CD4-positive, alpha-beta memory T cell (primary cell): ENCODE results near the gene PPP1R12B. TPM values are rescaled to one million over a fixed set of nuclear protein-coding genes. Genes with fewer than 3 reads are reported as not detected.

Experiments
- CTCF ChIA-PET: fragments of 350-600 bp; sonication (Branson Sonifier 250); formaldehyde crosslinking; loops from one replicate; lab custom pipeline; 2021; ENCODE audit warnings: inconsistent platforms; ENCODE audit not compliant: partially characterized antibody; lab: Charles Lee
- POLR2A ChIA-PET: fragments of 350-600 bp; sonication (Branson Sonifier 250); formaldehyde crosslinking; loops from one replicate; lab custom pipeline; 2021; ENCODE audit not compliant: partially characterized antibody; lab: Charles Lee
- DNase-seq, 5 donors: peaks; one replicate each; pipeline versions ENCODE4 v3.0.0 to v3.0.0-alpha.2; 2020 to 2022; ENCODE audit warnings: mixed read lengths in 1 of 5
- H3K27ac ChIP-seq: one replicate; pipeline ENCODE4 v1.7.0; 2013; ENCODE audit warnings: low read depth, low read length
- H3K27me3 ChIP-seq: 2 replicates; pipeline ENCODE4 v1.7.0; 2013; ENCODE audit warnings: mild to moderate bottlenecking, low read length, moderate library complexity; ENCODE audit not compliant: insufficient read depth
- H3K36me3 ChIP-seq: 2 replicates; pipeline ENCODE4 v1.7.0; 2013; ENCODE audit warnings: mild to moderate bottlenecking, low read length, moderate library complexity; ENCODE audit not compliant: insufficient read depth
- H3K4me1 ChIP-seq: 2 replicates; pipeline ENCODE4 v1.7.0; 2013; ENCODE audit warnings: mild to moderate bottlenecking, low read length, moderate library complexity; ENCODE audit not compliant: insufficient read depth
- H3K4me3 ChIP-seq, 2 donors: one replicate each; pipeline ENCODE4 v1.7.0; 2013; ENCODE audit warnings: low read length in 2 of 2, mild to moderate bottlenecking in 1 of 2
- H3K9me3 ChIP-seq, 2 donors: one replicate each; pipeline ENCODE4 v1.7.0; 2013; ENCODE audit warnings: low read length in 2 of 2, control low read depth in 1 of 2; ENCODE audit not compliant: control insufficient read depth in 1 of 2
- H3K27ac Mint-ChIP-seq, 7 donors: one replicate each; pipeline ENCODE4 v1.8.0; 2020 to 2021; ENCODE audit warnings: mixed read lengths in 7 of 7, mild to moderate bottlenecking in 6 of 7, inconsistent platforms in 3 of 7, moderate library complexity in 3 of 7
- H3K27me3 Mint-ChIP-seq, 2 donors: one replicate each; pipeline ENCODE4 v1.8.0; 2020 to 2021; ENCODE audit warnings: mixed read lengths in 2 of 2
- H3K36me3 Mint-ChIP-seq, 2 donors: one replicate each; pipeline ENCODE4 v1.8.0; 2020 to 2021; ENCODE audit warnings: mixed read lengths in 2 of 2, inconsistent platforms in 1 of 2, mild to moderate bottlenecking in 1 of 2
- H3K4me1 Mint-ChIP-seq, 4 donors: one replicate each; pipeline ENCODE4 v1.8.0; 2020 to 2021; ENCODE audit warnings: mixed read lengths in 4 of 4, mild to moderate bottlenecking in 1 of 4
- H3K4me3 Mint-ChIP-seq, 8 donors: one replicate each; pipeline ENCODE4 v1.8.0; 2020 to 2021; ENCODE audit warnings: mixed read lengths in 8 of 8, mild to moderate bottlenecking in 7 of 8, moderate library complexity in 6 of 8, inconsistent platforms in 3 of 8
- H3K9me3 Mint-ChIP-seq, 8 donors: one replicate each; pipeline ENCODE4 v1.8.0; 2020 to 2021; ENCODE audit warnings: mixed read lengths in 8 of 8, mild to moderate bottlenecking in 5 of 8, inconsistent platforms in 3 of 8, moderate library complexity in 1 of 8
- intact Hi-C: fragments of 100-400 bp; cut with micrococcal nuclease; formaldehyde crosslinking; loops from one replicate; pipeline ENCODE4 v1.15.1; 2023
- polyA plus RNA-seq, 2 donors: library from polyadenylated mRNA; unstranded; fragments of 300-500 nt; fragmentation: Illumina TruSeq; gene quantifications; one replicate each; pipeline ENCODE4 v1.2.3, GENCODE V29; 2021
- total RNA-seq, 2 experiments: library from RNA; stranded (reverse); gene quantifications; one replicate each; pipeline ENCODE4 v1.2.3, GENCODE V29; 2021

The PPP1R12B gene, protein sequence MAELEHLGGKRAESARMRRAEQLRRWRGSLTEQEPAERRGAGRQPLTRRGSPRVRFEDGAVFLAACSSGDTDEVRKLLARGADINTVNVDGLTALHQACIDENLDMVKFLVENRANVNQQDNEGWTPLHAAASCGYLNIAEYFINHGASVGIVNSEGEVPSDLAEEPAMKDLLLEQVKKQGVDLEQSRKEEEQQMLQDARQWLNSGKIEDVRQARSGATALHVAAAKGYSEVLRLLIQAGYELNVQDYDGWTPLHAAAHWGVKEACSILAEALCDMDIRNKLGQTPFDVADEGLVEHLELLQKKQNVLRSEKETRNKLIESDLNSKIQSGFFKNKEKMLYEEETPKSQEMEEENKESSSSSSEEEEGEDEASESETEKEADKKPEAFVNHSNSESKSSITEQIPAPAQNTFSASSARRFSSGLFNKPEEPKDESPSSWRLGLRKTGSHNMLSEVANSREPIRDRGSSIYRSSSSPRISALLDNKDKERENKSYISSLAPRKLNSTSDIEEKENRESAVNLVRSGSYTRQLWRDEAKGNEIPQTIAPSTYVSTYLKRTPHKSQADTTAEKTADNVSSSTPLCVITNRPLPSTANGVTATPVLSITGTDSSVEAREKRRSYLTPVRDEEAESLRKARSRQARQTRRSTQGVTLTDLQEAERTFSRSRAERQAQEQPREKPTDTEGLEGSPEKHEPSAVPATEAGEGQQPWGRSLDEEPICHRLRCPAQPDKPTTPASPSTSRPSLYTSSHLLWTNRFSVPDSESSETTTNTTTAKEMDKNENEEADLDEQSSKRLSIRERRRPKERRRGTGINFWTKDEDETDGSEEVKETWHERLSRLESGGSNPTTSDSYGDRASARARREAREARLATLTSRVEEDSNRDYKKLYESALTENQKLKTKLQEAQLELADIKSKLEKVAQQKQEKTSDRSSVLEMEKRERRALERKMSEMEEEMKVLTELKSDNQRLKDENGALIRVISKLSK
- total RNA-seq (10 to 100 TPM; 28.2 to 33.7 TPM), polyA plus RNA-seq (1 to 10 TPM; 1.9 to 5.9 TPM)

DNA sequence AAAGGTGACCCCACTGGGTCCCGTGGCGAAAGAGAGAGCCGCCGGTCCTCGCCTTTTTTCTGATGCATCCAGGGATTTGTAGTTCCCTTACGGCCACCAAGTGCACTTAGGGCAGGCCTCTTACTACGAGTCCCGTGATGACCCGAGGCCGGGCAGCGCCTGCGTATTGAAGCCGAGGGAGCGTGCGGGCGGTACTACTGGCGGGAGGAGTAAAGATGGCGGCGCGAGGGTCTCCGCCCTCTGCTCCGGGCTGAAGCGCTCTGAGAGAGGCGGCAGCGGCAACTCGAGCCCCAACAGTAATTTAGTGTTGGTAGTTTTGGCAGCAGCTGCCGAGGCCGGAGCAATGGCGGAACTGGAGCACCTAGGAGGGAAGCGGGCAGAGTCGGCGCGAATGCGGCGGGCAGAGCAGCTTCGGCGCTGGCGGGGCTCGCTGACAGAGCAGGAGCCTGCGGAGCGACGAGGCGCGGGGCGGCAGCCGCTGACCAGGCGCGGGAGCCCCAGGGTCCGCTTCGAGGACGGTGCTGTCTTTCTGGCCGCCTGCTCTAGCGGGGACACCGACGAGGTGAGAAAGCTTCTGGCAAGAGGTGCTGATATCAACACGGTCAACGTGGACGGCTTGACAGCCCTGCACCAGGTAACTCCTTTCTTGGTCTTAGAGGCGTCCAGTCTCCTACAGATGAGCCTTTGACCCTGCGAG is at the start of gene PPP1R12B:
TSS of gene PPP1R12B (plus strand) at position 191 of the 697 bp plus-strand sequence. CDS start at position 344, 153 bp downstream.
- H3K27me3 ChIP-seq = no peaks in the 10 kb centered on the region
- peaks cover 16 to 42% (median 30%) of the 10 kb centered on the region in 4 donors for H3K4me1 Mint-ChIP-seq
- peak within 1 kb of the TSS; percentile 84 to 97 (median 94) for H3K27ac Mint-ChIP-seq
- H3K36me3 Mint-ChIP-seq = peaks cover 0 to 10% of the 10 kb centered on the region in 2 donors
- H3K27me3 Mint-ChIP-seq = no peaks in the 10 kb centered on the region
- peak within 1 kb of the TSS; percentile 91 to 97 (median 92) for H3K4me3 Mint-ChIP-seq
- peak; percentile 93 to 98 (median 95) for DNase-seq
- H3K36me3 ChIP-seq = no peaks in the 10 kb centered on the region
- no peaks in the 10 kb centered on the region for H3K9me3 Mint-ChIP-seq
- POLR2A ChIA-PET = interaction anchor here (1.0 to 1.9 kb wide), 5 partner anchors 17 to 540 kb away, joined by 3 to 4 read pairs (median 4); partner anchors contain the start of gene PTPN7
- peaks cover 25% of the 10 kb centered on the region for H3K4me1 ChIP-seq
- peak within 1 kb of the TSS; percentile 82 for H3K27ac ChIP-seq
- intact Hi-C loops = loop anchor here (1.0 to 10.0 kb wide), 6 partner anchors 391 to 1516 kb away; partner anchors contain the start of genes SNRPE, TIMM17A, TMEM183A and ZBED6
- CTCF ChIA-PET = interaction anchor here (1.4 to 1.5 kb wide), 2 partner anchors 11 to 370 kb away, joined by 3 read pairs; no protein-coding TSS in a partner anchor
- no peaks in the 10 kb centered on the region for H3K9me3 ChIP-seq
- peak within 1 kb of the TSS; percentile 79 to 90 for H3K4me3 ChIP-seq

DNA sequence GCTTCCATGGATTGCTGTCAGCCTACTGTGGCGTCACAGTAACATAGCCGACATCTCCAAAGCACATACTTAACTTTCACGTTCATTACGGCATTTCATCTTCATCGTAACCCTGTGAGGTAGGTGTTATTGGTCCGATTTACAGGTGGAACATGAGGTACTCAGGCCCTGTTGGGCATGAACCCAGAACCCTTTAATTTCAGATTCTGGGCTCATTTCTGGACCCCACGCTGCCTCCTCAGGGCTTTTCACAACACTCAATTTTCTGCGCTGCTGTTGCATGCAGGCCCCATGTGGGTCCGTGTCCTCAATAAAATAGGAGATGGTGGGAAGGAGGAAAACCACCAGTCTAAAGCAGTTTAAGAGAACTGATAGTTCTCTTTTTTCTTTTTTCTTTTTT is 46.3 kb upstream of the PPP1R12B start:
- no peak overlapping the region for H3K4me3 ChIP-seq
- ChIA-PET CTCF (interaction anchor here (1.2 to 1.6 kb wide), 4 partner anchors 10 to 17 kb away, joined by 3 to 6 read pairs (median 4); no protein-coding TSS in a partner anchor), POLR2A (no interaction called here)
- no peak for DNase-seq
- Mint-ChIP-seq H3K27ac (no peak overlapping the region), H3K4me1 (no peaks in the 10 kb centered on the region), H3K36me3 (no peaks in the 10 kb centered on the region), H3K4me3 (no peak overlapping the region), H3K27me3 (peaks cover 0 to 1% of the 10 kb centered on the region in 2 donors), H3K9me3 (peaks cover 0 to 2% (median 0%) of the 10 kb centered on the region in 8 donors)
- H3K27ac ChIP-seq = no peak overlapping the region
- H3K4me1 ChIP-seq = no peaks in the 10 kb centered on the region
- H3K27me3 ChIP-seq = no peaks in the 10 kb centered on the region
- intact Hi-C loops = no loop called here
- no peaks in the 10 kb centered on the region for H3K9me3 ChIP-seq
- H3K36me3 ChIP-seq = no peaks in the 10 kb centered on the region

DNA sequence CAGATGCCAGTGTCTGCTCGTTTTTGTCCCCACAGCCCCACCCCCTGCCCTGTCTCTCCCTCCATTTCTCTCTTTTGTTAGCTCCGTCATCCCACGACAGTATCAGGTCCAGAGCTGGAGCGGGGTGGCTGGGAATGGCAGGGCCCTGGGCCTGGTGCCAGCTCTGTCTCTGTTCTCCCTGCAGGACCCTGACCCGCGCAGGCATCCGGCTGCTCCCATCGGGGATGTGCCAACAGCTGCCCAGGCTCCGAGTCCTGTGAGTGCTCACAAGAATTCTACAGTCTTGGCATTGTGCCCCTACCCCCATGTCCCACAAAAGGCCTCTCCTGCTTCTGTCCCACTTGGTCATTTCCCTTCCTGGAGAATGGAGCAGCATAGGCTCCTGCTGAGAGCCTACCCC is 44.1 kb upstream of the PPP1R12B start:
- POLR2A ChIA-PET = interaction anchor here (0.6 kb wide), 1 partner anchor 716 kb away, joined by 3 read pairs; no protein-coding TSS in a partner anchor
- CTCF ChIA-PET = interaction anchor here (1.1 to 1.9 kb wide), 3 partner anchors 12 to 119 kb away, joined by 3 to 5 read pairs (median 3); no protein-coding TSS in a partner anchor
- peak overlapping the region in 1 of 7 donors; percentile 63 for H3K27ac Mint-ChIP-seq

DNA sequence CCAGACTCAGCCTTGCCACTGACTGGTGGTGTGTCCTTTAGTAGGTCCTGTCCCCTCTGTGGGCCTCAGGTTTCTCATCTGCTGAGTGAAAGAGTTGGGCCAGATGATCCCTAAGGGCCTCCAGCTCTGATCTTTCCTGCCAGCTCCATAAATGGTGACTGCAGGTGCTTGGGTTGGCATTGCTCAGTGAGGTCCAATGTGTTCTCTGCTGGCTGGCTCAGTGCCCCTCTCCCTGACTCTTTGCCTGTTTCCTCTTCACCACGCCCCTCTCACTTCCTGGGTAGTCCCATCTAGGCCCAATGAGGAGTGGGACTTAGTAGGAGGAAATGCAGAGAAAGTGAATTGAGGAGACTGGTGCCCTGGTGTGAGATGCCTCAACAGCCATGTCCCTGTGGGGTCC is 43.3 kb upstream of the PPP1R12B start:
- Histone ChIP-seq H3K4me1 (no peaks in the 10 kb centered on the region), H3K27ac (no peak overlapping the region), H3K9me3 (no peaks in the 10 kb centered on the region), H3K27me3 (no peaks in the 10 kb centered on the region), H3K36me3 (no peaks in the 10 kb centered on the region), H3K4me3 (no peak overlapping the region)
- Mint-ChIP-seq H3K4me1 (no peaks in the 10 kb centered on the region), H3K27ac (peak overlapping the region in 1 of 7 donors; percentile 17), H3K9me3 (peaks cover 0 to 2% (median 0%) of the 10 kb centered on the region in 8 donors), H3K36me3 (no peaks in the 10 kb centered on the region), H3K4me3 (no peak overlapping the region), H3K27me3 (peaks cover 0 to 1% of the 10 kb centered on the region in 2 donors)
- POLR2A ChIA-PET = no interaction called here
- DNase-seq = no peak
- CTCF ChIA-PET = interaction anchor here (1.1 to 1.9 kb wide), 4 partner anchors 11 to 120 kb away, joined by 3 to 5 read pairs (median 4); no protein-coding TSS in a partner anchor
- intact Hi-C loops = no loop called here

More for the DNA sequence above, 44.1 kb upstream of the PPP1R12B start:
- no peaks in the 10 kb centered on the region for H3K36me3 Mint-ChIP-seq
- Histone ChIP-seq H3K4me3 (no peak overlapping the region), H3K27me3 (no peaks in the 10 kb centered on the region), H3K4me1 (no peaks in the 10 kb centered on the region), H3K9me3 (no peaks in the 10 kb centered on the region), H3K36me3 (no peaks in the 10 kb centered on the region), H3K27ac (no peak overlapping the region)
- DNase-seq = no peak
- H3K4me1 Mint-ChIP-seq = no peaks in the 10 kb centered on the region
- H3K4me3 Mint-ChIP-seq = no peak overlapping the region
- H3K9me3 Mint-ChIP-seq = peaks cover 0 to 2% (median 0%) of the 10 kb centered on the region in 8 donors
- intact Hi-C loops = no loop called here
- peaks cover 0 to 1% of the 10 kb centered on the region in 2 donors for H3K27me3 Mint-ChIP-seq

DNA sequence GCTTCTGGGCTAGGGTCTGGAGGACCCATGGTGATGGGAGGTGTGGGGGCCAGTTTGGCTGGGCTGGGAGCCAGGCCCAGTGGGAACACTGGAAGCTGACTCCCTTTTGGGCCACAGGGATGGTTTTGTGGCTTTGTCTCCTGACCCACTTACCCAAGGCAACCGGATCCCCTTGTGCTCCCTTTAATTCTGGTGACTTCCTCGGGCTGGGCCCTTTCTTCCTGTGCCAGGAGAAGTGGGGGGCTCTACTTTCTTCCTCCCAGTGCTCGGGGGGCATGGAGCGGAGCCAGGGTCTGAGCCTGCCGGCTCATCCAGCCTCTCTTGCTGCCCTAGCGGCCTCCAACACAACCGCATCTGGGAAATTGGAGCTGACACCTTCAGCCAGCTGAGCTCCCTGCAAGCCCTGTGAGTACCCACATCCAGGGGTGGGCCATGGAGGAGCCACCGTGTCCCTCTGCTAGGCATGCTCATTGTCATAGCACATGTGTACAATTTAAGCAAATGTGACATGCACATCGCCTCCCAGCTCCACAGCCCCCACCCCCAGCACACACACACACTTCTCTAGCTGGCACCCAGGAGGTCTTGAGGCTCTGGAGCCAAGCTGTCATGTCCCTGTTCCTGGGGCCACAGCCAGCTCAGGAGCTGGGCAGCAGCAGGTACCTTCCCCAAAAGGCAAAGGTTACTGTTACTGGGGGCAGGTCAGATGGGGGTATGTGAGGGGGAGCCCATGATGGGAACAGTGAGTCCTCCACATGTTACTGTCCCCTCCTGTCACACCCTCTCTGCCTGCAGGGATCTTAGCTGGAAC is 41.8 kb upstream of the PPP1R12B start:
- Histone ChIP-seq H3K36me3 (no peaks in the 10 kb centered on the region), H3K27me3 (no peaks in the 10 kb centered on the region), H3K27ac (no peak overlapping the region), H3K4me1 (no peaks in the 10 kb centered on the region), H3K9me3 (no peaks in the 10 kb centered on the region), H3K4me3 (no peak overlapping the region)
- Mint-ChIP-seq H3K27me3 (peaks cover 0 to 1% of the 10 kb centered on the region in 2 donors), H3K9me3 (no peaks in the 10 kb centered on the region), H3K4me3 (no peak overlapping the region), H3K36me3 (no peaks in the 10 kb centered on the region), H3K4me1 (no peaks in the 10 kb centered on the region), H3K27ac (no peak overlapping the region)
- ChIA-PET POLR2A (no interaction called here), CTCF (interaction anchor here (1.0 to 1.6 kb wide), 3 partner anchors 9 to 110 kb away, joined by 3 to 7 read pairs (median 4); no protein-coding TSS in a partner anchor)
- no peak for DNase-seq
- intact Hi-C loops = no loop called here
